SKM-1 treated with dmso at 0.1 percent for 144 hours (cell line): ENCODE measurements around the gene ZBP1.

Experiments used
- DNase-seq: peaks from one replicate; lab custom pipeline; 2025; ENCODE audit not compliant: unreplicated experiment; lab: John Stamatoyannopoulos, UW

The ZBP1 gene

GRCh38 chr20:57601211-57601570, 19.0 kb downstream of the ZBP1 start:
- DNase-seq = no peak

DNA sequence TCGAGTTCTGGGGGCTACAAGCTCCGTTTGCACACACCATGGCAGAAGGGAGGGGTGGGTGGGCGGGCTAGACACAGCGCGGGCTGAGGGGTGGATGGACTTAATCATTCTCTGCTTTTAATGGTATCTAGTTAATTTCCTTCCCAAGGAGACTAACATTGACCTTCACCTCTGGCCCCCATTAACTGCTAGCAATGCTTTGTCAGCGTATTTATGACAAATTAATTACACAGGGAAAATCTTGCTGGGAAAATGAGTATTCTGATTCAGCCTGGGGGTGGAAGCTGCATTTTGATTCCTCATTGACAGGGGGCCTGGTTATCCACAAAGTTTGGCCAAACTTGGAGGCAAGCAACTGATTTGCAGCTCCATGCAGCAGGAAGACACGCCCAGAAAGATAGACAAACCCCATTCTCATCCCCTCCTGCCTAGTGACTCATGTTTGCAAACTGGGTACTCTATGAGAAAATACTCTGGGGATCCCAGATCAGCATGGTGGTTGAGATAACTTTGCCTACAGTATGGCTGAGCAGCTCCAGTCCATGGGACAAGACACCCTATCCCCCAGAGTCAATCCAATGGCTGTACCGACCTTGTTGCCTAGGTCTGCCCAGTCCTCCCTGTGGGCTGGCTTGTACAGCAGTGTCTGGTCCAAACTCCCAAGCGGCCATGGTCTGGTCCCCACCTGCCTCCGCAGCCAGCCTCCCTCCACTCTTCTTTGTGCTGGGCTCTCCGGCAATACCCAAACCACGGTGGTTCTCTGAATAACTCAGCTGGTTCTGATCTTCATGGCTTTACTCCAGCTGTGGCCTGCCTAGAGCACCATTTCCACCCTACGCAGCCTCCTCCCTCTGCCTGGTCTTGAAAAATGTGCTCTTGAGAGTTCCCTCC, 19.7 kb downstream of the ZBP1 start:
- no peak for DNase-seq

GRCh38 chr20:57598491-57598890, 21.7 kb downstream of the ZBP1 start:
- no peak for DNase-seq

DNA sequence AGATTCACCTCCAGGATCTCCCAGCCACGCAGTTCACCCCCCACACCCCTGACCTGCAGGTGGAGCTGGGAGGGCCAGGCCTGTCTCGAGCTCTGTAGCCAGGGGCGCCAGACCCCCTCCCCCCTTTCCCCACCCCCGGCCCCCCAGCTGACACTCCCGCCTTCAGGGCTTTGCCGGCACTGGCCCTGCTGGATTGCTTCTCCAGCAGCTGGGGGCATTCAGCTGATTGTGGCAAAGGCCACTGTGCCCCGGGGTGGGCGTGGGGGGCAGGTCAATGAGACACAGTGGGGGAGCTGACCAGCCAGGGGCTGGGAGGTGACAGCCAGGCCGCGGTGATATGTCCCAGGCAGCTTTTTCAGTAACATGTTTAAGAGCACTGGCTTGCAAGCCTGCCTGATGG, 22.2 kb downstream of the ZBP1 start:
- DNase-seq = no peak

DNA sequence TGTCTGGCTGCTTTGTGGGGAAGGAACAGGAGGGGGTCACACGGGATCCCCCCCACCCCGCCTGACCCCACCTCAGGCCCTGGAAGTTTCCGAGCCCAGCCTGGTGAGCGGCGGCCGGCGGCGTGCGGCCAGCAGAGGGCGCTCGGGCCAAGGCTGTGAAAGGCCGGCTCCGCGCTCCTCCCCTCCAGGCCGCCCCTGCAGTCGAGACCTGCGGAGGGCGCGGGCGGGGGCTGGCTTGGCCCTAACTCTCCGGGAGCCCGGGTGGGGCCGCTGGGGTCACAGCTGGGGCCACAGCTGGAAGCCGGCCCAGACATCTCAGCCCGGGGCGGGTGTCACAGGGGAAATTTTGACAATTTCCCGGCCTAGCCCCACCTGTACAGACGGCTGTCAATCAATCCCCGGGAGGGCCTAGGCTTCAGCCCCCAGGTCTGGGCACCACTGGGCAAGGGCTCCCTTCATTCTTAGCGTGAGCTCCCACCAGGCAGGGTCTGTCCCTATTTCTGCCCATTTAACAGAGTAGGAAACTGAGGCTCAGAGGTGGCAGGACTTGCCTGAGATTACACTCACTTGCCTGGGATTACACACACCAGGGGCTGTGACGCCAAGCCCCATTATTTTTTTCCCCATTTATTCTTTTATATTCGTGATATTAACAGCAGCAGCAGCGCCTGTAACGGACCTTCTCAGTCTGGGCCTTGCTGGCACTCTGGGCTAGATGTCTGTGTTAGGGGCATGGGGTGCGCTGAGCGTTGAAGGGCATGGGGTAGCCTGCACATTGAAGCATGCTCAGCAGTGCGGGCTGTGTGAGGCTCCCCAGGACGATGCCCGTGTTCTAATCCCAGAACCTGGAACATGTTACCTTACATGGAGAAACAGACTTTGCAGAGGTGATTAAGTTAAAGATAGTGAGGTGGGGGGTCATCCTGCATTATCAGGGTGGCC, 23.0 kb downstream of the ZBP1 start:
- DNase-seq = peak; percentile 26

GRCh38 chr20:57596358-57596757, 23.9 kb downstream of the ZBP1 start:
- DNase-seq = no peak

DNA sequence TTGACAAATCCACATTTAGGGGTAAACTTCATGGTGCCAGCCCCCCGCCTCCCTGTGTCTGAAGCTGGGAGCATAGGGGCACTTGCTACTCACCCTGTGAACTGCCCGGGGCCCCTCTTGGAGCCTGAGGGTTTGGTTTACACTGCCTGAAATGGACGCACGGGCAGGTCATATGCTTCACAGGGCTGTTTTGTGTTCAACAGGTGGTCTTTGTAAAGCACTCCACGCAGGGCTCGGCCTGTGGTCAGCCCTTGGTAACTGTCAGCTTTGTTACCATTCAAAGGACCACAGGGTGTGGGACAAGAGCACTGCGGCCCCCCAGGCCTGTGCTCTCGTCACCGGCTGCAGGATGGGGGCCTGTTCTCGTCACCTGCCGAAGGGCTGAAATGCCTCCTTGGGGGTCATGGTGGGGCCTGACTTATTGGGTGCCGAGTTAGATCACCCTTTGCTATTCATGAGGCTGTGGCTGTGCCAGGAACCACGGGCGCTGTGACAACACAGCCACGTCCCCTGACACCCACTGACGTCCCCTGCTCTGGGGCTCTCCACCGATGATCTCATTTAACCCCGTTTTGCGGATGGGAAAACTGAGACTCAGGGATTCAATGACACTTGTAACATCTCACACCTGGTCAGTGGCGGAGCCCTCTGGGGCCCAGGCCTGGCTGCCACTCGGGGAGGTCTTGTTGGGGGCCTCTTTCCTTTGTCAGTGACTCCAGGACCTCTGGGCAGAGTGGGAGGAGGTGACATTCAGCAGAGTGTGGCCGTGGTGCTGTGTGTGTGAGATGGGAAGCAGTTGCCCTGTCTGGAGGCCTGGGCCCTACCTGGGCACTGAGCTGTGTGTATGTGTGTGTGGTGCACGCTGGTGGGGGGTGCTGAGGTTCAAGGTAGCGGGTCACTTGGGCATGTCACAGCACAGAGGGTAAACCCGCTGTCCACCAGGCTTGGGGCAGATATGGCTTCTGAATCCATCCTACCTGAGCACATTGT, 24.9 kb downstream of the ZBP1 start:
- DNase-seq = no peak

DNA sequence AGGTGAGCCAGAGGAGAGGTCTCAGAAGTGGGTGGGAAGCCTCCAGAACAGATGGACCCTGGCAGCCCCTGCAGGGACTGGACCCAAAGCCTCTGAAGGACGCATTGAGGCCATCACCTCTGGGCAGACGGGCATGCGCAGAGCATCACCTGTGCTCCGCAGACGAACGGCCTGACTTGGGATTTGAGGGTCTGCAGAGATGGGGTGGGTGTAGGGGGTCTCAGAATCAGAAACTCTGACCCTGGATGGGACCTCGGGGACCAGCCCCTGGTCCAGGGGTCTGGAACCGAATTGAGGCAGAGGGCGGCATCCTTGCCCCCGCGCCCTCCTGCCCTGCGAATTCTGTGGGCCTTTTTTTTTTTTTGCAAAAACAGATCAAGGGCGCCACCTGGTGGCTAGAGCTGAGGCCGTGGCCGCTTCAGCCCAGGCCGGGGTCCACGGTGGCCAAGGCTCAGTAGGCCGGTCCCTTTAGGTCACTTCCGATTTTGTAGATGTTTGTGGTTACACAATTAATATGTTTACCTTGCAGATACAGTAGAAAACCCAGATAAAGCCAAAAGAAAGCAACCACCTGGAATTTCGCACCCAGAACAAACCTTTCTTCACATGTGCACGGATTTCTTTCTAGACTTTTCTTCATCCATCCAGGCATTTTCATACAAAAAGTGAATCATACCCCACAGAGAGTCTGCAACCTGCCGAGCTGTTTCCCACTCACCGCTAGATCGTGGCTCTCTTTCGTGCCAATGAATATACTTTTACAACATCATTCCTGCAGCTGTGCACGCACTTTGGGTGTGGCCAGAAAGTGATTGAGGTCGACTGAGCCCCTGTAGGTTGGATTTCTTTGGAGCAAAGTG, 25.9 kb downstream of the ZBP1 start:
- DNase-seq = peak; percentile 58

DNA sequence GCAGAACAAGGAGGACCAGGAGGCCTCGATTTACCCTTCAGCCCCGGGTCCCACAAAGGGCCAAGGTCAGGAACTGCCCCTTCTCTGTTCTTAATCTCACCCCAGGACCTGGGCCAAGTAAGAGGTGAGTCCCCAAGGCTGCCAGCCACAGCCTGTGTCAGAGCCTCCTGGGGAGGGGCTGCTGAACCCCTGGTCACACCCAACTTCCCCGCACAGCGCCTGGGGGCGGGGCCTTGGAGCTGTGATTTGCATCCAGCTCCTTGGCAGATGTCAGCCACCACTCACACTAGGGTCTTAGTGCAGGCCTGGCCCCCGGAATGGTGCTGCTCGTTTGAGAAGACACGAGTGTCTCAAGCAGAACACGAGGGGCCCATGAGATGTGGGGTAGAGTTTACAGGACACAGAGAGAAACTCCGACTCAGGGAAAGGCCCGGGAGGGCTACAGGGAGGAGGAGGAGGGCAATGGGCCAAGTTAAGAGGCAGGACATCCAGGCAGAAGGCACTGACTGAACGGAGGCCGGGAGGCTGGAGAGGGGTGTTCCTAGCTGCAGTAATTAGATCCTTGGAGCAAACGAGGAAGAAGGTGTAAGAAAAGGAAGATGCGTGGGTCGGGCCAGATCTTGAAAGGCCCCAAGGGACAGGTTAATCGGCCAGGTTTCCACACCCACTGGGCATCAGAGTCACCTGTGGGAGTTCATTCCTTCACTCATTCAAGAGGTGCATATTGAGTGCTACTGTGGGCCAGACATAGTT, 26.9 kb downstream of the ZBP1 start:
- DNase-seq = no peak

DNA sequence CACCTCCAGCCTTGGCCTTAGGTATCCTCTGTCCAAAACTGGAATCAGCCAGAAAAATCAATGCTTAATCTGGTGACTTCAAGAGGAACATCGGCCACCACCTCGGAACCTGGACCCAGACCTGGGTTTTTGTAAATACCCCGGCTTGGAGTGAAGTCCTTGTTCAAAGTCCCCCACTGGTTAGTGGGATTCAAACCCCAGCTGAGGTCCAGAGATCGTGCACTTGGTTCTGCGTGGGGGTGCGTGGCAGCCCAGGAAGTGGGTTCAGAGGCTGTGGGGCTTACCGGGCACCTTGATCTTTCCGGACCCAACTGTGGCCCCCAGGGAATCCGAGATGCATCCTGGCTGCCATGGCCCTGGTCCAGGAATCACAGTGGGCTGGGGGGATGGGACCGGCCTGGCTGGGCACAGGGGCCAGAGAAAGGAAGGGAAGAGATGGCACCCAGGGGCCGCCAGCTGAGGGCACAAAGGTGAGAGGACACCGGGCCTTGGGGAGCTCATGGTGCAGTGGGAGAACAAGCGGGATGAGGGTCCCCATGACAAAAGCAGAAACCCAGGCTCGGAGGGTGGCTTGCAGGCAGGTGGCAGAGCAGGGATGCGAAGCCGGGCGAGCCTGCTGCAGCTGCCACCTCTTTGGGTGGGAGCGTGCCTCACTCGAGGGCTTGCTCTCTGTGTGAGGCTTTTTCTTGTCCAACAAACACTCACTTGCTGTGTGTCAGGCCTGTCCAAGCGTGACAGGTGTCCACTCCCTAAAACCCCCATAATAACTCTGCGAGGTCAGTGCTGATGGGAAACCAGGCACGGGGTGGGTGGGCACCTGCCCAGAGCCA, 27.7 kb downstream of the ZBP1 start:
- no peak for DNase-seq

DNA sequence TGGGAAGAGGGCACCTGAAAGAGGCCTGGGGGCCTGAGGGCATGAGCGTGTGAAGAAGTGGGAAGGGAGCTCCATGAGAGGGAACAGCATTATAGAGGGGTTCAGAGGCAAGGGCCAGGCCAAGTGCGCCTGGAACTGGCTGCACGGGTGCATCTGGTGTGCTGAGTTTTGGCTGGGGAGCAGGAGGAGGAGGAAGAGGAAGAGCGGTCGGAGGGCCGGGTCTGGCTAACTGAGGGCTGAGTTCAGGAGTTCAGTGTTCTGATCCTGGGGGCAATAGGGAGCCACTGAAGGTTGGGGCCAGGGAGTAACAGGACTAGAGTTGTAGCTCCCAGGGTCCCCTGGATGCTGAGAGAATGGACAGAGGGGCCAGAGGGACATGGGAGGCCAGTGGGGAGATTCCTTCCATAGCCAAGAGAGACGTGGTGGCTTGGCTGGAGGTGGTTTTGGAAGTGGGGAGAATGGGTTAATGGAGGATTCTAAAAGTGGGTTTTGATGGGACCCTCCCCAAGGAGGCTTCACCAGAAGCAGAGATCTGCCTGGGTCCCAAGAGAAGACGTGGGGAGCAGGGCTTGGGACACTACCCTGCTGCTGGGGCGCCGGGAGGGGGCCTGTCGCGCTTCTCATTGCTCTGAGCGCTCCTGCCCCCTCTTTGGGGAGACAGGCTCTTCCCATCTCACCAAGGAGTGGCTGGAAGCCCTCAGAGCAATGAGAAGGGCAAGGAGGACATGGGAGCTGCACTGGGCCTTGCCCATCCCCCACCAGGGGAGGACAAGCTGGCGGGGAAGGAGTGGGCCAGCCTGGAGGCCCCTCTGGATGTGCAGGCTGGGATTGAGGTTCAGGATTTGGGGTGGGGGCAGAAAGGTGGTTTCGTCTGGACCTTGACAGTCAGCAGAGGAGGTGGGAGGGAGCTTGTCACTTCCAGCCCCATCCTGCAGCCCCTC, 28.7 kb downstream of the ZBP1 start:
- no peak for DNase-seq

- DNase-seq = no peak
Measured at GRCh38 chr20:57590485-57591288, 29.5 kb downstream of the ZBP1 start.

DNA sequence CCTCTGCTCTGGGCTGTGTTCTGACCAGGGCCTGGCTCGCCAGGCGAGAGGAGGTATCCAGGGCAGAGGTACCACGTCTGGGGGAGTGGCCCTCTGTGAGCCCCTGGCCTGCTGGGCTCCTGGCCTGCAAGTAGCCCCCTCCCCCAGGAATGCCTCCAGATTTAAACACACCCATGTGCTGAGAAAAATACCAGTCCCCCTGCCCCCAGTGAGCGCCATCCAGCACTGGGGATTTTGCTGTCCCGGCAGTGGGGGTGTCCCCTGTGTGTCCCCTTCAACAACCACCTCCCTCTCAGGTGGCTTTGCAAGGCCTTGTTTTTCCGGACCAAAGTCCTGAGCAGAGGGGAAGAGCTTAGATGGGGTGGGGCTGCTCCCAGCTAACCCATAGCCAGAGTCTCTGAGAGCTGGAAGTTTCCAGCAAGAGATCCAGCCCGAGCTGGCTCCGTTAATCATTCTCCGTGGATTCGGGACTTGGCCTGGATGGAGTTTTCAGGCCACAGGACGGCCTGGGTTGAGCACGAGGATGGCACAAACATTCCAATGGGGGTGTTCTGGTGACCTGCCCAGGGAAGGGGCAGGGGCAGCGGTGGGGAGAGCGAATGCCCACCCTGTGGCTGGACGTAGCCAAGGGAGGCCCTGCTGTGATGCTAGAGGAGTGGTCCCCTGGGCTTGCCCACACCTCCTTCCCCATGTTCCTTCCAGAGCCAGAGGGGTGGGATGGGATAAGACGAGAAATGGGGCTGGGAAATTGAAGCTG, 30.3 kb downstream of the ZBP1 start:
- no peak for DNase-seq

DNA sequence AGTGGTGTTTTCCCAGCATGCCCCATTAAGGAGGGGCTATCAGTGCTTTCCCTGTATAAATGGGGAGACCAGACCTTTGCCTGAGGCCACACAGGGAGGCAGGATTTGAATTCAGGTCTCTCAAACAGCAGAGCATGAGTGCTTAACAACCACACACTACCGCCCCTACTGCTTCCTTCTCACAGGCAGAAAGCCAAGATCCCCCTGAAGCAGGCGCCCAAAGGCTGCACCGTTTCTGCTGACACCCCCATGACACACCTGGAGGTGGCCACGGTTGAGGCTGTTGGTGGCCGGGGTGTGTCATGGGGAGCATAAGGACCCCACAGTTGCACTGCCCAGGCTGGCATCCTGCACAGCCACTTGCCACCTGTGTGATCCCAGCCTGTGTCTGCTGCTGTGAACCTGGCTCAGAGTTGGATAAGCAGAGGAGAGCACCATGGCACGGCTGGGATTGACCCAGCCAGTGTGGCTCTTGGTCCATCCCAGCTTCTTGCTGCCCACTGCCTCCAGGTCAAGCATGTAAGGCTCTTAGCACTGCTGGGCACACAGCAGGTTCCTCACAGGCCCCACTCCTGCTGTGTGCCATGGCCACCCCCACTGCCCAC, 31.0 kb downstream of the ZBP1 start:
- no peak for DNase-seq

DNA sequence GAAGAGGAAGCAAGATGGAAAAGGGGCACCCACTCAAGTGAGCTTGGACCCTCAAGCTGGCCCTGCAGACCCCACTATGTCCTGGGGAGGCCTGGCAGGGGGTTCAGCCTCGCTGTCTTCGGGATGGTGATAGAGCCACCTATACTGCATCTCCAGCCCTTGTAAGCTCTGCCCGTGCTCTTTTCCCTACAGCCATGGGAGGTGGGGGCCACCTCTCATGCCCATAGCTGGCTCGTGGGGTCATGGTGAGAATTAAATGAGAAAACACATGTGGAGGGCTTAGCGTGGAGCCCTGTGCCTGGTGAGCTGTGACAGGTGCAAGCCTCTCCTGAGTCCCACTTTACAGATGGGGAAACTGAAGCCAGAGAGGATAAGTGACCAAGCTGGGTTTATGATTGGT, 31.6 kb downstream of the ZBP1 start:
- DNase-seq = no peak
